Measurements from ENCODE around the gene CACNA1A. TPM values are rescaled to one million over a fixed set of nuclear protein-coding genes. Genes with fewer than 3 reads are reported as not detected.

The CACNA1A gene
- polyA plus RNA-seq, 1 donor (not counting 4 experiments of a cell fraction or from before 2014, with no cell fraction given) = not detected

GRCh38 chr19:13493516-13494310 lies 12.6 kb downstream of the CACNA1A start:
- Histone ChIP-seq H3K9ac (ENCODE audit: control insufficient read depth, extremely low read depth, insufficient read depth, low read length) (no peak overlapping the region), H3K79me2 (ENCODE audit: control insufficient read depth, insufficient read depth, low read length) (no peaks in the 10 kb centered on the region), H3K9me1 (ENCODE audit: control insufficient read depth, extremely low read depth, insufficient read depth, low read length) (no peaks in the 10 kb centered on the region), H3K36me3 (ENCODE audit: control insufficient read depth in 2 of 2, extremely low read depth in 1 of 2, insufficient read depth in 2 of 2, low read length in 2 of 2) (no peaks in the 10 kb centered on the region), H3K27me3 (ENCODE audit: control insufficient read depth, extremely low read depth, insufficient read depth, low read length) (no peaks in the 10 kb centered on the region), H3K27ac (ENCODE audit: control insufficient read depth, insufficient read depth, low read length) (no peak overlapping the region), H3K4me1 (ENCODE audit: control insufficient read depth, extremely low read depth, insufficient read depth, low read length) (no peaks in the 10 kb centered on the region), H3K4me2 (ENCODE audit: control insufficient read depth, extremely low read depth, insufficient read depth, low read depth, low read length) (no peak overlapping the region), H2AFZ (ENCODE audit: control insufficient read depth, low read length) (no peak overlapping the region), H3K9me3 (ENCODE audit: control insufficient read depth, low read depth, low read length) (no peaks in the 10 kb centered on the region), H3K4me3 (ENCODE audit: control insufficient read depth in 2 of 3, extremely low read depth in 1 of 3, insufficient read depth in 2 of 3, low read depth in 1 of 3, low read length in 3 of 3) (no peak overlapping the region), H4K20me1 (ENCODE audit: control insufficient read depth, extremely low read depth, insufficient read depth, low read length) (no peaks in the 10 kb centered on the region)
- no peak for FAIRE-seq
- dilution Hi-C loops (cut with MboI; ENCODE audit: extremely low pct_ligation_motif_present, low sequenced_read_pairs) = no loop called here
- TF ChIP-seq EZH2 (IDR thresholded peaks at IDR 0.05; ENCODE audit: low read length) = no peak
- TF ChIP-seq CTCF (optimal IDR thresholded peaks at IDR 0.05 in 1 of 3, IDR thresholded peaks at IDR 0.05 in 1 of 3, conservative IDR thresholded peaks at IDR 0.05 in 1 of 3; ENCODE audit: extremely low read depth in 1 of 3, insufficient read depth in 2 of 3, low read length in 3 of 3) = no peak
- no peak for DNase-seq (ENCODE audit: low read depth, low spot score)

GRCh38 chr19:13492128-13492527 lies 14.2 kb downstream of the CACNA1A start:
- Histone ChIP-seq H4K20me1 (ENCODE audit: control insufficient read depth, extremely low read depth, insufficient read depth, low read length) (no peaks in the 10 kb centered on the region), H3K9me1 (ENCODE audit: control insufficient read depth, extremely low read depth, insufficient read depth, low read length) (no peaks in the 10 kb centered on the region), H3K27ac (ENCODE audit: control insufficient read depth, insufficient read depth, low read length) (no peak overlapping the region), H3K4me1 (ENCODE audit: control insufficient read depth, extremely low read depth, insufficient read depth, low read length) (no peaks in the 10 kb centered on the region), H3K9ac (ENCODE audit: control insufficient read depth, extremely low read depth, insufficient read depth, low read length) (no peak overlapping the region), H3K27me3 (ENCODE audit: control insufficient read depth, extremely low read depth, insufficient read depth, low read length) (no peaks in the 10 kb centered on the region), H2AFZ (ENCODE audit: control insufficient read depth, low read length) (no peak overlapping the region), H3K9me3 (ENCODE audit: control insufficient read depth, low read depth, low read length) (no peaks in the 10 kb centered on the region), H3K4me2 (ENCODE audit: control insufficient read depth, extremely low read depth, insufficient read depth, low read depth, low read length) (no peak overlapping the region), H3K79me2 (ENCODE audit: control insufficient read depth, insufficient read depth, low read length) (no peaks in the 10 kb centered on the region), H3K36me3 (ENCODE audit: control insufficient read depth in 2 of 2, extremely low read depth in 1 of 2, insufficient read depth in 2 of 2, low read length in 2 of 2) (no peaks in the 10 kb centered on the region), H3K4me3 (ENCODE audit: control insufficient read depth in 2 of 3, extremely low read depth in 1 of 3, insufficient read depth in 2 of 3, low read depth in 1 of 3, low read length in 3 of 3) (no peak overlapping the region)
- TF ChIP-seq EZH2 (IDR thresholded peaks at IDR 0.05; ENCODE audit: low read length) (no peak), CTCF (optimal IDR thresholded peaks at IDR 0.05 in 1 of 3, IDR thresholded peaks at IDR 0.05 in 1 of 3, conservative IDR thresholded peaks at IDR 0.05 in 1 of 3; ENCODE audit: extremely low read depth in 1 of 3, insufficient read depth in 2 of 3, low read length in 3 of 3) (no peak)
- DNase-seq (ENCODE audit: low read depth, low spot score) (no peak), FAIRE-seq (no peak)
- dilution Hi-C loops (cut with MboI; ENCODE audit: extremely low pct_ligation_motif_present, low sequenced_read_pairs) = no loop called here

All from keratinocyte (primary cell).